OCI-LY7 (cell line): ENCODE measurements around the gene SPG21.

Source experiments
- CTCF ChIP-seq: fragments of 200-600 bp; sonication (generic); conservative IDR thresholded peaks from 2 replicates; pipeline ENCODE4 v1.5.1; 2014; ENCODE audit warnings: mild to moderate bottlenecking, antibody characterized with exemption, low read length, moderate library complexity, mixed read lengths
- EZH2phosphoT487 ChIP-seq: fragments of 200-600 bp; sonication (generic); IDR thresholded peaks from 2 replicates; pipeline ENCODE4 v1.6.1; 2018; ENCODE audit warnings: low read depth, borderline replicate concordance, mild to moderate bottlenecking, mixed run types, antibody characterized with exemption, low read length, moderate library complexity, mixed read lengths

DNA sequence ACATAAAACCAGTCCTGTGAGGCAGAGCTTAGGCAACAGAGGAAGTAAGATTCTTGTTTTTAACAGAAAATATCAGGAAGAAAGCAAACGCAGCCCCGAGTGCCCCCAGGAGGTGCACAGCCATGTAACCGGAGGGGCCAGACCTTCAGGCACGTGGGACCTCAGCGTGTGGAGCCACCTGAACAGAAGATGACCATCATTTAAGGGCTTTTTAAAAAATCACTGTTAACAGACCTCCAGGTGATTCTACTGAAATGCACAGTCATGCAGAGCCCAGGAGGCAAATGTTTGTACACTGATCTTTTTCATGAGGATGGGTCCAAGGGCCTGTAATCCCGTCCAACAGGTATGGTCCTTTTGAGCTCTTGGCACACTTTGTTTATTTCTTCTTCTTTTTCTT, 38.8 kb downstream of the SPG21 start:
- no peak for TF ChIP-seq CTCF
- no peak for TF ChIP-seq EZH2phosphoT487
